ENCODE results near the gene PLXDC2. TPM values are rescaled to one million over a fixed set of nuclear protein-coding genes. Genes with fewer than 3 reads are reported as not detected.
A peak's percentile ranks its signal among the peaks of the same experiment; 100 is the strongest.

PLXDC2 gene
- polyA plus RNA-seq, 6 donors from 2014 or later, result 0.15 to 1.3 (median 0.35) TPM; not detected in 1

- ATAC-seq (ENCODE audit: low read depth in 2 of 2), result no peak
- Mint-ChIP-seq H3K4me3 (no peak overlapping the region), H3K27me3 (peaks cover 0 to 12% (median 7%) of the 10 kb centered on the region in 3 donors), H3K27ac (no peak overlapping the region), H3K4me1 (no peaks in the 10 kb centered on the region), H3K9me3 (peaks cover 0 to 3% (median 0%) of the 10 kb centered on the region in 7 donors), H3K36me3 (no peaks in the 10 kb centered on the region)
- no peak for DNase-seq
These were observed 8.4 kb downstream of the PLXDC2 start for GRCh38 chr10:19824381-19825342.

DNA sequence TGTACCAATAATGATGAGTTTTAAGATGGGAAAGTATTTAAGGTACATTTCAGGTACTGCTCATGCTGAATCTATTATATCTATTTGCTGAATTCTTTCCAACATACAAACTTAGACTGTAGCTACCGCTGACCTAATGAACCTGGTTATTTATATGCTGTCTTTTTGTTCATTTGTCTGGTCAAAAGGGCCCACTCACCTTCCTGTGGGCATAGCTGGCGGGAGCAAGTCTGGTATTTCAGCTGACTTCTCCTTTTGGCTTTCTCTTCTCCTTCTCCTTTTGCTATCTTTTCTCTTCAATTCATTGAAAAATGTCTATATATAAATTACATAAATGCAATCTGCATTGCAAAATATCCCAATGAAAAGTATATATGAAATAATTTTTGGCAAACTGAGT lies 9.5 kb downstream of the PLXDC2 start:
- no peak for ATAC-seq (ENCODE audit: low read depth in 2 of 2)
- Mint-ChIP-seq H3K4me3 (no peak overlapping the region), H3K27me3 (peaks cover 0 to 16% (median 7%) of the 10 kb centered on the region in 3 donors), H3K4me1 (no peaks in the 10 kb centered on the region), H3K27ac (no peak overlapping the region), H3K36me3 (no peaks in the 10 kb centered on the region), H3K9me3 (peaks cover 0 to 5% (median 0%) of the 10 kb centered on the region in 7 donors)
- no peak for DNase-seq

- Mint-ChIP-seq H3K9me3 (peaks cover 0 to 10% (median 4%) of the 10 kb centered on the region in 7 donors), H3K4me1 (no peaks in the 10 kb centered on the region), H3K27me3 (peaks cover 0 to 13% (median 0%) of the 10 kb centered on the region in 3 donors), H3K4me3 (no peak overlapping the region), H3K27ac (no peak overlapping the region), H3K36me3 (no peaks in the 10 kb centered on the region)
- DNase-seq, result no peak
- no peak for ATAC-seq (ENCODE audit: low read depth in 2 of 2)
These were observed 10.5 kb downstream of the PLXDC2 start for GRCh38 chr10:19826712-19827111.

- no peak for DNase-seq
- Mint-ChIP-seq H3K36me3 (no peaks in the 10 kb centered on the region), H3K27ac (no peak overlapping the region), H3K27me3 (peaks cover 0 to 14% (median 0%) of the 10 kb centered on the region in 3 donors), H3K4me3 (no peak overlapping the region), H3K4me1 (no peaks in the 10 kb centered on the region), H3K9me3 (peaks cover 0 to 15% (median 5%) of the 10 kb centered on the region in 7 donors)
- no peak for ATAC-seq (ENCODE audit: low read depth in 2 of 2)
These were observed 12.2 kb downstream of the PLXDC2 start for GRCh38 chr10:19828278-19829049.

- H3K9me3 Mint-ChIP-seq, result peaks cover 0 to 25% (median 5%) of the 10 kb centered on the region in 7 donors
- ATAC-seq (ENCODE audit: low read depth in 2 of 2), result no peak
- H3K27me3 Mint-ChIP-seq, result peaks cover 4 to 14% (median 5%) of the 10 kb centered on the region in 3 donors
- H3K27ac Mint-ChIP-seq, result no peak overlapping the region
- H3K4me1 Mint-ChIP-seq, result no peaks in the 10 kb centered on the region
- no peak for DNase-seq
- H3K4me3 Mint-ChIP-seq, result no peak overlapping the region
- H3K36me3 Mint-ChIP-seq, result no peaks in the 10 kb centered on the region
These were observed 16.5 kb downstream of the PLXDC2 start for GRCh38 chr10:19832699-19833098.

DNA sequence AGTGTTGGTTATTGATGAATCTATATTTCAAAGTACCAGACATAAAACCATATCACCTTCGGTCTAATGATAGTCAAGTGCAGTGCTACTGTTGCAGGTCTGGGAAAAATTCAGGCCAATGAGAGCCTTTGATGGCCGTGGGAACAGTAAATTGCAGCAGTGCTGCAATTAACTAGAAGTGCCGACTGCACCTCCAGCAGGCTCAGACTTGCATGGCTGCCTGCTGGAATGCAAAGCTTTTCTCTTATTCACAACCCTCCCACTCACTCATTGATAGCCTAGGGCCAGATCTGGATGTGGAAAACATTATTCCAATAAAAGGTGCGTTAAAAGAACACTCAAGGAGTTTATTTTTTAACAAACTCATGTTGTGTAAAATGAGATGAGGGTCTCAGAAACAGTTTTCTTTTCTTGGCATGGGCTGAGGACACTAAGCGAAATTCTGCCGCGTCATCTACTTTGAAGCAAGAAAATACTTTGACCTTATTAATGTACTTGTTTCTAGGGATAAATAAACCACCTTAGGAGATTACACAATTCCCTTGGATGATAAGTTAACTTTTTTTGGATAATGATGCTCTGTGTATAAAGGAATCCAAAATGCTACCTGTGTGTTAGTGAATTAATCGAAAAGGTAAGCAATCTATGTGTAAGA lies 17.1 kb downstream of the PLXDC2 start:
- DNase-seq, result no peak

GRCh38 chr10:19835952-19836351 lies 19.7 kb downstream of the PLXDC2 start:
- Mint-ChIP-seq H3K9me3 (peaks cover 0 to 20% (median 5%) of the 10 kb centered on the region in 7 donors), H3K36me3 (no peaks in the 10 kb centered on the region), H3K4me3 (no peak overlapping the region), H3K27me3 (peaks cover 3 to 5% (median 4%) of the 10 kb centered on the region in 3 donors), H3K27ac (no peak overlapping the region), H3K4me1 (no peaks in the 10 kb centered on the region)
- no peak for ATAC-seq (ENCODE audit: low read depth in 2 of 2)
- no peak for DNase-seq

More for the DNA sequence above, 17.1 kb downstream of the PLXDC2 start:
- Mint-ChIP-seq H3K4me3 (no peak overlapping the region), H3K4me1 (no peaks in the 10 kb centered on the region), H3K27me3 (peaks cover 4 to 14% (median 5%) of the 10 kb centered on the region in 3 donors), H3K36me3 (no peaks in the 10 kb centered on the region), H3K9me3 (peaks cover 0 to 25% (median 5%) of the 10 kb centered on the region in 7 donors), H3K27ac (no peak overlapping the region)
- ATAC-seq (ENCODE audit: low read depth in 2 of 2), result no peak

- Mint-ChIP-seq H3K9me3 (peaks cover 0 to 12% (median 0%) of the 10 kb centered on the region in 7 donors), H3K27me3 (peaks cover 0 to 5% (median 4%) of the 10 kb centered on the region in 3 donors), H3K4me3 (no peak overlapping the region), H3K27ac (no peak overlapping the region), H3K4me1 (no peaks in the 10 kb centered on the region), H3K36me3 (no peaks in the 10 kb centered on the region)
- no peak for ATAC-seq (ENCODE audit: low read depth in 2 of 2)
- no peak for DNase-seq
These were observed 22.9 kb downstream of the PLXDC2 start for GRCh38 chr10:19839090-19839489.

GRCh38 chr10:19839552-19839951 lies 23.3 kb downstream of the PLXDC2 start:
- Mint-ChIP-seq H3K27me3 (peaks cover 0 to 4% (median 4%) of the 10 kb centered on the region in 3 donors), H3K9me3 (peaks cover 0 to 9% (median 0%) of the 10 kb centered on the region in 7 donors), H3K36me3 (no peaks in the 10 kb centered on the region), H3K4me3 (no peak overlapping the region), H3K27ac (no peak overlapping the region), H3K4me1 (no peaks in the 10 kb centered on the region)
- DNase-seq, result no peak
- no peak for ATAC-seq (ENCODE audit: low read depth in 2 of 2)

- Mint-ChIP-seq H3K4me3 (no peak overlapping the region), H3K27ac (no peak overlapping the region), H3K36me3 (no peaks in the 10 kb centered on the region), H3K27me3 (no peaks in the 10 kb centered on the region), H3K9me3 (peaks cover 0 to 3% (median 0%) of the 10 kb centered on the region in 7 donors), H3K4me1 (no peaks in the 10 kb centered on the region)
- no peak for DNase-seq
- no peak for ATAC-seq (ENCODE audit: low read depth in 2 of 2)
These were observed 24.5 kb downstream of the PLXDC2 start for GRCh38 chr10:19840776-19841175.

GRCh38 chr10:19843487-19843886 lies 27.3 kb downstream of the PLXDC2 start:
- H3K27ac Mint-ChIP-seq, result no peak overlapping the region
- H3K27me3 Mint-ChIP-seq, result no peaks in the 10 kb centered on the region
- no peak for ATAC-seq (ENCODE audit: low read depth in 2 of 2)
- H3K36me3 Mint-ChIP-seq, result no peaks in the 10 kb centered on the region
- no peaks in the 10 kb centered on the region for H3K4me1 Mint-ChIP-seq
- peaks cover 0 to 8% (median 0%) of the 10 kb centered on the region in 7 donors for H3K9me3 Mint-ChIP-seq
- H3K4me3 Mint-ChIP-seq, result no peak overlapping the region
- no peak for DNase-seq

DNA sequence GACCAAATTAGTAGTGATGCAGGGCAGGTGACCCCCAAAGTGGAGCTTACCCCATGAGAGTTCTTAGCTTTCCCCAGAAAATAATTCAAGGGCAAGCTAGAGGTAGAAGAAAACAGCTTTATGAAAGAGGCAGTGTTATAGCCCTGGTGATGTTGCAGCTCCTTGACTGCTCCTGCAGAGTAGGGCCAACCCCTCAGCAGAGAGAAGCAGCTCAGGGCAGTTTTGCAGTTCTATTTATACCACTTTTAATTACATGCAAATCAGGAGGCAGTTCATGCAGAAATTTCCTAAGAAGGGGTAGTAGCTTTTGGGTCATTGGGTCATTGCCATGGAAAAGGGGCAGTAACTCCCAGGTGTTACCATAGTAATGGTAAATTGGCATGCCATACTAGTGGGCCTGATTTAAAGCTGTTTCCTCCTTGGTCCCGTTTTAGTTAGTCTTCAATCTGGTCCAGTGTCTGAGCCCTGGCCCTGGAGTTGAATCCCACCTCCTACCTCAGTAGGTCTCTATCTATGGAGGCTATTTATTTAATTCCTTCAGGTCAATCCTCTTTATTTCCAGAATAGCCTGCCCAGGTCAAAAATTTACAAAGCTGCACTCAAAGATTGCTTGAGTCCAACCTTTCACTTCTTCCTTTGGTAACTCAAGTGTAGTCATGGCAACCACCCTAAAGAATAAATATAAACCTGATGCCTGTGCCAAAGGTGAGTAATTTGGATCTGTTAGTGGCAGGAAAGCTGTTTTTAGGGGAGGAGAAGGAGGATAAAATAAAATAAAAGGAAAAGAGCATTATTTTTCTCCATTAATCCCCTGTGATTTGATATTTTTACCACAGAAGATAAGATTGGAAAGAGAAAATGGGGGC lies 29.5 kb downstream of the PLXDC2 start:
- H3K9me3 Mint-ChIP-seq, result peaks cover 0 to 8% (median 0%) of the 10 kb centered on the region in 7 donors
- no peaks in the 10 kb centered on the region for H3K4me1 Mint-ChIP-seq
- no peaks in the 10 kb centered on the region for H3K36me3 Mint-ChIP-seq
- no peak overlapping the region for H3K4me3 Mint-ChIP-seq
- DNase-seq (no peak), ATAC-seq (ENCODE audit: low read depth in 2 of 2) (no peak)
- H3K27me3 Mint-ChIP-seq, result no peaks in the 10 kb centered on the region
- peak overlapping the region in 1 of 6 donors; percentile 39 for H3K27ac Mint-ChIP-seq

Measured in naive B cell (primary cell).